Thoracic aorta (tissue), 2 donors: Measurements from ENCODE around the gene INSYN2A. TPM values are rescaled to one million over a fixed set of nuclear protein-coding genes. Genes with fewer than 3 reads are reported as not detected.

ENCODE experiments used
- ATAC-seq: fragments of 150-250 bp; one replicate; pipeline ENCODE4 v1.8.0; 2017; ENCODE audit warnings: low read depth; ENCODE audit not compliant: insufficient number of reproducible peaks, low FRiP score
- DNase-seq: peaks from one replicate; pipeline ENCODE4 v3.0.0-alpha.2; 2020; ENCODE audit warnings: low spot score
- H3K27ac ChIP-seq, 2 donors: fragments of 200-600 bp; sonication (generic); 1 replicate in 1 of 2; 2 replicates in 1 of 2; pipeline ENCODE4 v1.5.1; 2016; ENCODE audit warnings: mild to moderate bottlenecking in 2 of 2, moderate library complexity in 2 of 2
- H3K27me3 ChIP-seq: fragments of 200-600 bp; sonication (generic); replicated peaks from 2 replicates; pipeline ENCODE4 v1.6.0; 2016; ENCODE audit warnings: mild to moderate bottlenecking; ENCODE audit not compliant: insufficient read depth
- H3K36me3 ChIP-seq: fragments of 200-600 bp; sonication (generic); one replicate; pipeline ENCODE4 v1.5.1; 2016
- H3K4me1 ChIP-seq, 2 donors: fragments of 200-600 bp; sonication (generic); 1 replicate in 1 of 2; 2 replicates in 1 of 2; pipeline versions ENCODE4 v1.5.1 to v1.6.0; 2016; ENCODE audit warnings: low read depth in 2 of 2, mild to moderate bottlenecking in 1 of 2; ENCODE audit not compliant: control insufficient read depth in 1 of 2
- H3K4me3 ChIP-seq: fragments of 200-600 bp; sonication (generic); 2 replicates; pipeline ENCODE4 v1.5.1; 2016; ENCODE audit warnings: mild to moderate bottlenecking
- H3K9me3 ChIP-seq: fragments of 200-600 bp; sonication (generic); 2 replicates; pipeline ENCODE4 v1.5.1; 2016
- CTCF ChIP-seq: fragments of 200-600 bp; sonication (generic); IDR thresholded peaks from one replicate; pipeline ENCODE4 v1.5.1; 2019; ENCODE audit warnings: antibody characterized with exemption
- total RNA-seq, 2 donors: library from RNA; depleted of rRNA; stranded (reverse); fragments of >200 nt; gene quantifications; one replicate each; pipeline versions ENCODE4 v1.1.0 to v1.2.3, GENCODE V29; 2016

The INSYN2A gene
- total RNA-seq, 2 donors from 2014 or later, result 0.35 TPM; not detected in 1

- H3K36me3 ChIP-seq, result no peaks in the 10 kb centered on the region
- H3K27me3 ChIP-seq, result no peaks in the 10 kb centered on the region
- TF ChIP-seq CTCF, result no peak
- no peak overlapping the region for H3K27ac ChIP-seq
- H3K4me3 ChIP-seq, result no peak overlapping the region
- no peaks in the 10 kb centered on the region for H3K9me3 ChIP-seq
- no peak for DNase-seq
- peaks cover 8 to 20% of the 10 kb centered on the region in 2 donors for H3K4me1 ChIP-seq
- ATAC-seq, result no peak
Measured at GRCh38 chr10:127157506-127158200, 38.7 kb downstream of the INSYN2A start.

GRCh38 chr10:127157089-127157488 is 39.3 kb downstream of the INSYN2A start:
- no peak overlapping the region for H3K4me3 ChIP-seq
- H3K9me3 ChIP-seq, result no peaks in the 10 kb centered on the region
- no peaks in the 10 kb centered on the region for H3K27me3 ChIP-seq
- DNase-seq (no peak), ATAC-seq (no peak)
- no peak for TF ChIP-seq CTCF
- no peak overlapping the region for H3K27ac ChIP-seq
- H3K4me1 ChIP-seq, result peaks cover 8 to 20% of the 10 kb centered on the region in 2 donors
- H3K36me3 ChIP-seq, result no peaks in the 10 kb centered on the region

GRCh38 chr10:127154831-127155620 is 41.4 kb downstream of the INSYN2A start:
- ATAC-seq (no peak), DNase-seq (no peak)
- TF ChIP-seq CTCF, result no peak
- Histone ChIP-seq H3K27ac (no peak overlapping the region), H3K27me3 (no peaks in the 10 kb centered on the region), H3K9me3 (no peaks in the 10 kb centered on the region), H3K4me3 (no peak overlapping the region), H3K36me3 (no peaks in the 10 kb centered on the region), H3K4me1 (peaks cover 8 to 20% of the 10 kb centered on the region in 2 donors)

- no peak for TF ChIP-seq CTCF
- Histone ChIP-seq H3K27me3 (no peaks in the 10 kb centered on the region), H3K4me3 (no peak overlapping the region), H3K27ac (no peak overlapping the region), H3K36me3 (no peaks in the 10 kb centered on the region), H3K9me3 (no peaks in the 10 kb centered on the region), H3K4me1 (peaks cover 8 to 16% of the 10 kb centered on the region in 2 donors)
- ATAC-seq (no peak), DNase-seq (no peak)
Measured at GRCh38 chr10:127153181-127153580, 43.2 kb downstream of the INSYN2A start.

GRCh38 chr10:127151981-127152699 is 44.3 kb downstream of the INSYN2A start:
- ATAC-seq, result no peak
- no peak for DNase-seq
- H3K27me3 ChIP-seq, result no peaks in the 10 kb centered on the region
- no peak overlapping the region for H3K27ac ChIP-seq
- H3K4me1 ChIP-seq, result peaks cover 3 to 6% of the 10 kb centered on the region in 2 donors
- H3K4me3 ChIP-seq, result no peak overlapping the region
- TF ChIP-seq CTCF, result no peak
- no peaks in the 10 kb centered on the region for H3K9me3 ChIP-seq
- no peaks in the 10 kb centered on the region for H3K36me3 ChIP-seq
